Prostate gland (tissue), 2 donors: ENCODE data around the gene CTR9.

Experiments
- POLR2AphosphoS5 ChIP-seq: sonication (generic); formaldehyde crosslinking; IDR thresholded peaks from one replicate; pipeline ENCODE4 v1.6.1; 2017; ENCODE audit warnings: antibody characterized with exemption
- TF ChIP-seq, protein P1 (sequence below), 4 experiments: fragments of 200-600 bp in 2 of 4; fragments of 450-650 bp in 2 of 4; sonication (generic) in 2 of 4; IDR thresholded peaks; 1 replicate in 3 of 4; 2 replicates in 1 of 4; pipeline ENCODE4 v1.5.1; 2016 to 2019; ENCODE audit warnings: antibody characterized with exemption in 4 of 4, mild to moderate bottlenecking in 2 of 4, moderate library complexity in 2 of 4

DNA sequence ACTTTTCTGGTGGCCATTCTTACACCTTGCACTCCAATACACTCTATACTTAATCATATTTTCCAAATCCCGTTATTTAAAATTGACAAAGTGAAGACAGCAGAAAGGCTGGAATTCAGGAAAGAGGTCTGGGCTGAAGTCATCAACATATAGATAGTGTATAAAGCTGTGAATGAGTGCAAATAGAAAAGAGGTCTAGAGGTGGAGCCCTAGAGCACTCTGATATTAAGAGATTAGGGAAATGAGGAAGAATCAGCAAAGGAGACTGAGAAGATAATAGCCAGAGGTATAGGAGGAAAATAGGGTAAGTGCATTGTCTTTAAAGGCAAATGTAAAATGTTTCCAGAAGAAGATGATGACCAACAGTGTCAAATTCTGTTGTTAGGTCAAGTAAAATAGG, 7.9 kb downstream of the CTR9 start:
- TF ChIP-seq, protein P1, sequence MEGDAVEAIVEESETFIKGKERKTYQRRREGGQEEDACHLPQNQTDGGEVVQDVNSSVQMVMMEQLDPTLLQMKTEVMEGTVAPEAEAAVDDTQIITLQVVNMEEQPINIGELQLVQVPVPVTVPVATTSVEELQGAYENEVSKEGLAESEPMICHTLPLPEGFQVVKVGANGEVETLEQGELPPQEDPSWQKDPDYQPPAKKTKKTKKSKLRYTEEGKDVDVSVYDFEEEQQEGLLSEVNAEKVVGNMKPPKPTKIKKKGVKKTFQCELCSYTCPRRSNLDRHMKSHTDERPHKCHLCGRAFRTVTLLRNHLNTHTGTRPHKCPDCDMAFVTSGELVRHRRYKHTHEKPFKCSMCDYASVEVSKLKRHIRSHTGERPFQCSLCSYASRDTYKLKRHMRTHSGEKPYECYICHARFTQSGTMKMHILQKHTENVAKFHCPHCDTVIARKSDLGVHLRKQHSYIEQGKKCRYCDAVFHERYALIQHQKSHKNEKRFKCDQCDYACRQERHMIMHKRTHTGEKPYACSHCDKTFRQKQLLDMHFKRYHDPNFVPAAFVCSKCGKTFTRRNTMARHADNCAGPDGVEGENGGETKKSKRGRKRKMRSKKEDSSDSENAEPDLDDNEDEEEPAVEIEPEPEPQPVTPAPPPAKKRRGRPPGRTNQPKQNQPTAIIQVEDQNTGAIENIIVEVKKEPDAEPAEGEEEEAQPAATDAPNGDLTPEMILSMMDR (IDR thresholded peaks at IDR 0.05) = no peak
- TF ChIP-seq POLR2AphosphoS5 = no peak
